Calu3 (cell line): Measurements from ENCODE around the gene CSTF1. TPM values are rescaled to one million over a fixed set of nuclear protein-coding genes. Genes with fewer than 3 reads are reported as not detected.

Experiments
- BruUV-seq: library from RNA; stranded (reverse); fragments of 400-500 nt; replicated peaks from 2 replicates; lab custom pipeline; 2021; lab: Mats Ljungman, UMichigan
- CTCF ChIA-PET: fragments of 300-600 bp; sonication (Branson Sonifier 250); formaldehyde crosslinking; loops from one replicate; lab custom pipeline; 2022; ENCODE audit warnings: antibody characterized with exemption; lab: Charles Lee
- DNase-seq: peaks from one replicate; pipeline ENCODE4 v3.0.0; 2022
- H3K27ac Mint-ChIP-seq: one replicate; pipeline ENCODE4 v1.8.0; 2022; ENCODE audit warnings: mixed read lengths; ENCODE audit not compliant: unreplicated experiment
- H3K27me3 Mint-ChIP-seq: one replicate; pipeline ENCODE4 v1.8.0; 2022; ENCODE audit warnings: mixed read lengths; ENCODE audit not compliant: unreplicated experiment
- H3K36me3 Mint-ChIP-seq: one replicate; pipeline ENCODE4 v1.8.0; 2022; ENCODE audit warnings: mild to moderate bottlenecking, moderate library complexity, mixed read lengths; ENCODE audit not compliant: insufficient read depth, unreplicated experiment
- H3K4me1 Mint-ChIP-seq: one replicate; pipeline ENCODE4 v1.8.0; 2022; ENCODE audit warnings: mild to moderate bottlenecking, low read depth, mixed read lengths; ENCODE audit not compliant: unreplicated experiment
- H3K4me3 Mint-ChIP-seq: one replicate; pipeline ENCODE4 v1.8.0; 2022; ENCODE audit warnings: mild to moderate bottlenecking, low read depth, moderate library complexity, mixed read lengths; ENCODE audit not compliant: unreplicated experiment
- H3K9me3 Mint-ChIP-seq: one replicate; pipeline ENCODE4 v1.8.0; 2022; ENCODE audit warnings: low read depth, mixed read lengths; ENCODE audit not compliant: unreplicated experiment
- intact Hi-C: fragments of 100-400 bp; cut with micrococcal nuclease; formaldehyde crosslinking; loops from one replicate; pipeline ENCODE4 v1.10.0; 2022; ENCODE audit not compliant: unreplicated experiment
- total RNA-seq: library from RNA; stranded (reverse); gene quantifications from 2 replicates; pipeline ENCODE4 v1.2.3, GENCODE V29; 2022
- TF ChIP-seq, protein P1 (sequence below): fragments of 200-600 bp; IDR thresholded peaks from one replicate; pipeline ENCODE4 v1.8.0; 2022; ENCODE audit warnings: antibody characterized with exemption; ENCODE audit not compliant: unreplicated experiment

The CSTF1 gene
- total RNA-seq, 1 experiment from 2014 or later = 44.3 TPM

DNA sequence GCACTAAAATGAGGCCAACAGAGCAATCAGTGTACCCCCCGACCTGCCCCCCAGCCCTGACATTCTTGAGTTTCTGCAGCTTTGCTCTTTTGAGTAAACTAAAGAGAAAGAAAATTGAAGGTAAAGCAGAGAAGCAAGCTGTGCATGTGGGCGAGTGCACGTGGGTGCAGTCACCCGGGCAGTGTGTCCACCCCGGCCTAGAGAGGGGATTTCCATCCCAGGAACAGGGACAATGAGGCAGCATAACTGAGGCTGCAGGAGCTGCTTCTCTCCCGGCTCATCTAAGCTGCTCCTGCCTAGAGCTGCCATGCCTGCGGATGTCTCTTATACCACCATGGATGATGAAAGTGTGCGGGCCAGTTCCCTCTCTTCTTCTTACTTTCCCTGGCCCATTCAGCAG, 36.4 kb downstream of the CSTF1 start:
- no peak for DNase-seq
- Mint-ChIP-seq H3K36me3 (no peaks in the 10 kb centered on the region), H3K9me3 (no peaks in the 10 kb centered on the region), H3K27me3 (no peaks in the 10 kb centered on the region), H3K4me1 (peaks cover 11% of the 10 kb centered on the region), H3K4me3 (no peak overlapping the region), H3K27ac (no peak overlapping the region)
- CTCF ChIA-PET = no interaction called here
- TF ChIP-seq, protein P1, sequence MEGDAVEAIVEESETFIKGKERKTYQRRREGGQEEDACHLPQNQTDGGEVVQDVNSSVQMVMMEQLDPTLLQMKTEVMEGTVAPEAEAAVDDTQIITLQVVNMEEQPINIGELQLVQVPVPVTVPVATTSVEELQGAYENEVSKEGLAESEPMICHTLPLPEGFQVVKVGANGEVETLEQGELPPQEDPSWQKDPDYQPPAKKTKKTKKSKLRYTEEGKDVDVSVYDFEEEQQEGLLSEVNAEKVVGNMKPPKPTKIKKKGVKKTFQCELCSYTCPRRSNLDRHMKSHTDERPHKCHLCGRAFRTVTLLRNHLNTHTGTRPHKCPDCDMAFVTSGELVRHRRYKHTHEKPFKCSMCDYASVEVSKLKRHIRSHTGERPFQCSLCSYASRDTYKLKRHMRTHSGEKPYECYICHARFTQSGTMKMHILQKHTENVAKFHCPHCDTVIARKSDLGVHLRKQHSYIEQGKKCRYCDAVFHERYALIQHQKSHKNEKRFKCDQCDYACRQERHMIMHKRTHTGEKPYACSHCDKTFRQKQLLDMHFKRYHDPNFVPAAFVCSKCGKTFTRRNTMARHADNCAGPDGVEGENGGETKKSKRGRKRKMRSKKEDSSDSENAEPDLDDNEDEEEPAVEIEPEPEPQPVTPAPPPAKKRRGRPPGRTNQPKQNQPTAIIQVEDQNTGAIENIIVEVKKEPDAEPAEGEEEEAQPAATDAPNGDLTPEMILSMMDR = no peak
- intact Hi-C loops = no loop called here
- no TSS peak for BruUV-seq

DNA sequence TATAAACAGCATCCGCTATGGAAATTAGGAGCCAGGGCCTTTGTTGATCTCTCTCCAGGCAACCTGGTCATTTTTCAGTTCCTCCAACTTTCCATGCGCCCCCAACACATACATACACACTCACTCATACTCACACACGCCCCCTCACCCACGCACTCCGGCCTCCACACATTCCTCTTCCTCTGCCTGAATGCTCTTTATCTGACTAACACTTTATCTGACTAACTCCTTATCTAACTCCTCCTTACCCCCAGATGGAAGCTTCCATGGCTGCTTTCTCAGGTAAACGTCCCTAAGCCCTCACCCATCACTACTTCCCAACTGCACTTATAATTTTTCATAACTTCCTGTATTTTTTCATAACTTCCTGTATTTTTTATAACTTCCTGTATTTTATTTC, 37.1 kb downstream of the CSTF1 start:
- no peaks in the 10 kb centered on the region for H3K9me3 Mint-ChIP-seq
- no peak overlapping the region for H3K27ac Mint-ChIP-seq
- H3K36me3 Mint-ChIP-seq = no peaks in the 10 kb centered on the region
- BruUV-seq = no TSS peak
- no peak for DNase-seq
- CTCF ChIA-PET = no interaction called here
- H3K4me1 Mint-ChIP-seq = peaks cover 11% of the 10 kb centered on the region
- intact Hi-C loops = no loop called here
- H3K4me3 Mint-ChIP-seq = no peak overlapping the region
- TF ChIP-seq, protein P1 = no peak
- no peaks in the 10 kb centered on the region for H3K27me3 Mint-ChIP-seq

DNA sequence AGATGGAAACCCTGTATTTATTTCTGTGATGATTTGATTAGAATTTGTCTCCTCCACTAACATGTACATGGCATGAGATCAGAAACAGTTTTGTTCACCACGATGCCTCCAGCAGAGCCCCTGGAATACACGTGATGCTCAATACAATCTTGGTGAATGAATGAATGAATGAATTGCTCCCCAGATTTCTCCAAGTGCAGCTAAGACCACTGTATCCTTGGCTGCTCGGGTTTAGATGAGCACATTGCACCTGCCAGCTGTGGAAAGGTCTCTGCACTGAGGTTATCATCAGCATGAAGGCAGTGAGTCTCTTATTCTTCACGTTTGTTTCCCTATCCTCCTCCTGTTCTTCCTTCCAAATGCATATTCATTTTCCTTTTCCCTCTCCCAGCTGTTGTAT, 37.5 kb downstream of the CSTF1 start:
- CTCF ChIA-PET = no interaction called here

GRCh38 chr20:56430461-56430860, 38.0 kb downstream of the CSTF1 start:
- no peaks in the 10 kb centered on the region for H3K27me3 Mint-ChIP-seq
- DNase-seq = no peak
- H3K9me3 Mint-ChIP-seq = no peaks in the 10 kb centered on the region
- no peak overlapping the region for H3K4me3 Mint-ChIP-seq
- no peak overlapping the region for H3K27ac Mint-ChIP-seq
- intact Hi-C loops = no loop called here
- CTCF ChIA-PET = no interaction called here
- H3K36me3 Mint-ChIP-seq = no peaks in the 10 kb centered on the region
- peaks cover 11% of the 10 kb centered on the region for H3K4me1 Mint-ChIP-seq
- BruUV-seq = no TSS peak
- TF ChIP-seq, protein P1 = no peak

More for the DNA sequence above, 37.5 kb downstream of the CSTF1 start:
- Mint-ChIP-seq H3K27ac (no peak overlapping the region), H3K36me3 (no peaks in the 10 kb centered on the region), H3K4me1 (peaks cover 11% of the 10 kb centered on the region), H3K4me3 (no peak overlapping the region), H3K27me3 (no peaks in the 10 kb centered on the region), H3K9me3 (no peaks in the 10 kb centered on the region)
- no TSS peak for BruUV-seq
- intact Hi-C loops = no loop called here
- TF ChIP-seq, protein P1 = no peak
- no peak for DNase-seq
